Hepatocyte (in vitro differentiated cells): ENCODE results near the gene GK.

Experiments
- EZH2 ChIP-seq: fragments of 200-600 bp; sonication (generic); IDR thresholded peaks from 2 replicates; pipeline ENCODE4 v1.6.1; 2016; ENCODE audit warnings: antibody characterized with exemption, mild to moderate bottlenecking, borderline replicate concordance
- TF ChIP-seq, protein P1 (sequence below): fragments of 200-600 bp; sonication (generic); IDR thresholded peaks from 2 replicates; pipeline ENCODE4 v1.5.1; 2016; ENCODE audit warnings: antibody characterized with exemption, mild to moderate bottlenecking; ENCODE audit not compliant: poor library complexity

DNA sequence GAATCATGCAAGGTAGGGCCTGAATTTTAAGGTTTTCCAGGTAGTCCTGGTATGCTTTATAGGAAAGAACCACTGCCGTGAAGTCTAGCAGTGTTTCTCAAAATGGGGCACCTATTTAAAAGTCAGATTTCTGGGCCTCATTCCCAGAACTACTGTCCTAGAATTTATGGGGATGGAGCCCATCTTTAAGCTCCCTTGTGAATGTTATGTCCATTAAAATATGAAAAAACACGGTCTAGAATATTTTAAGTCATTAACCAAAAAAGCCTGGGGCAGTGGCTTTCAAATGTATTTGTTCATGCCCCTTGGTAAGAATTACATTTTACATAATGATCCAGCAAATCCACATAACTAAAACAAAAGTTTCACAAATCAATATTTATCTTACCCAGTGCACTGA lies 35.4 kb downstream of the GK start:
- TF ChIP-seq, protein P1, sequence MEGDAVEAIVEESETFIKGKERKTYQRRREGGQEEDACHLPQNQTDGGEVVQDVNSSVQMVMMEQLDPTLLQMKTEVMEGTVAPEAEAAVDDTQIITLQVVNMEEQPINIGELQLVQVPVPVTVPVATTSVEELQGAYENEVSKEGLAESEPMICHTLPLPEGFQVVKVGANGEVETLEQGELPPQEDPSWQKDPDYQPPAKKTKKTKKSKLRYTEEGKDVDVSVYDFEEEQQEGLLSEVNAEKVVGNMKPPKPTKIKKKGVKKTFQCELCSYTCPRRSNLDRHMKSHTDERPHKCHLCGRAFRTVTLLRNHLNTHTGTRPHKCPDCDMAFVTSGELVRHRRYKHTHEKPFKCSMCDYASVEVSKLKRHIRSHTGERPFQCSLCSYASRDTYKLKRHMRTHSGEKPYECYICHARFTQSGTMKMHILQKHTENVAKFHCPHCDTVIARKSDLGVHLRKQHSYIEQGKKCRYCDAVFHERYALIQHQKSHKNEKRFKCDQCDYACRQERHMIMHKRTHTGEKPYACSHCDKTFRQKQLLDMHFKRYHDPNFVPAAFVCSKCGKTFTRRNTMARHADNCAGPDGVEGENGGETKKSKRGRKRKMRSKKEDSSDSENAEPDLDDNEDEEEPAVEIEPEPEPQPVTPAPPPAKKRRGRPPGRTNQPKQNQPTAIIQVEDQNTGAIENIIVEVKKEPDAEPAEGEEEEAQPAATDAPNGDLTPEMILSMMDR: no peak
- TF ChIP-seq EZH2: no peak
